ENCODE results near the gene BAZ1A.

- TF ChIP-seq POLR2AphosphoS5 (IDR thresholded peaks at IDR 0.05), result no peak
- TF ChIP-seq CTCF (IDR thresholded peaks at IDR 0.05), result no peak
- TF ChIP-seq POLR2A (IDR thresholded peaks at IDR 0.05), result no peak
These were observed 50.3 kb downstream of the BAZ1A start for GRCh38 chr14:34824826-34825225.
